Panc1 (cell line): ENCODE measurements around the gene NPR1. TPM values are rescaled to one million over a fixed set of nuclear protein-coding genes. Genes with fewer than 3 reads are reported as not detected.

Experiments
- ATAC-seq: fragments of 200-7000 bp; cut with Tn5 transposase; 2 replicates; pipeline ENCODE4 v1.9.1; 2020; ENCODE audit warnings: mild to moderate bottlenecking, moderate library complexity
- BruUV-seq: library from RNA; stranded (reverse); fragments of 400-500 nt; replicated peaks from 2 replicates; lab custom pipeline; 2021; lab: Mats Ljungman, UMichigan
- CTCF ChIA-PET: fragments of 300-600 bp; sonication (Branson Sonifier 250); formaldehyde crosslinking; loops from one replicate; lab custom pipeline; 2022; ENCODE audit warnings: antibody characterized with exemption; lab: Charles Lee
- POLR2A ChIA-PET: fragments of 300-600 bp; sonication (Branson Sonifier 250); formaldehyde crosslinking; loops from one replicate; lab custom pipeline; 2022; ENCODE audit warnings: antibody characterized with exemption; lab: Charles Lee
- DNase-seq: peaks from one replicate; pipeline ENCODE4 v3.0.0-alpha.2; 2010; ENCODE audit warnings: low read depth, low spot score
- H3K27ac ChIP-seq: 2 replicates; pipeline ENCODE4 v1.5.1; 2011; ENCODE audit warnings: mild to moderate bottlenecking, low read length, inconsistent platforms
- H3K27me3 ChIP-seq: fragments of 200-500 bp; sonication (Bioruptor generic); 2 replicates; pipeline ENCODE4 v1.6.0; 2014; ENCODE audit warnings: low read length, inconsistent platforms; ENCODE audit not compliant: control insufficient read depth, insufficient read depth
- H3K36me3 ChIP-seq: fragments of 200-500 bp; sonication (Bioruptor generic); 2 replicates; pipeline ENCODE4 v1.5.1; 2014; ENCODE audit warnings: inconsistent platforms, mild to moderate bottlenecking, low read length, moderate library complexity; ENCODE audit not compliant: control insufficient read depth, insufficient read depth
- H3K4me1 ChIP-seq: 2 replicates; pipeline ENCODE4 v1.5.1; 2011; ENCODE audit warnings: inconsistent platforms, mild to moderate bottlenecking, low read length, moderate library complexity; ENCODE audit not compliant: control insufficient read depth, insufficient read depth
- H3K4me3 ChIP-seq, 2 experiments: 2 replicates each; pipeline ENCODE4 v1.5.1; 2011 to 2012; ENCODE audit warnings: low read depth in 2 of 2, low read length in 2 of 2, mild to moderate bottlenecking in 2 of 2, inconsistent platforms in 1 of 2, moderate library complexity in 1 of 2
- H3K9me3 ChIP-seq: fragments of 200-500 bp; sonication (Bioruptor generic); 2 replicates; pipeline ENCODE4 v1.5.1; 2014; ENCODE audit warnings: low read depth, mild to moderate bottlenecking, inconsistent platforms, low read length, moderate library complexity; ENCODE audit not compliant: control insufficient read depth, insufficient read depth
- POLR2AphosphoS5 ChIP-seq: IDR thresholded peaks from 2 replicates; pipeline ENCODE4 v1.6.1; 2012; ENCODE audit warnings: mild to moderate bottlenecking, low read depth, low read length, moderate library complexity
- SIN3A ChIP-seq: IDR thresholded peaks from 2 replicates; pipeline ENCODE4 v1.6.1; 2012; ENCODE audit warnings: low read depth, mild to moderate bottlenecking, low read length, moderate library complexity, borderline replicate concordance; ENCODE audit not compliant: insufficient read depth
- TCF7L2 ChIP-seq: IDR thresholded peaks from 2 replicates; pipeline ENCODE4 v1.6.1; 2011; ENCODE audit warnings: mild to moderate bottlenecking, low read depth, low read length, inconsistent platforms
- in situ Hi-C: cut with HindIII; loops from 2 replicates; pipeline ENCODE4 v1.10.0; 2016; ENCODE audit warnings: low sequenced_read_pairs, low pct_unique_long_range_greater_than_20kb
- intact Hi-C: fragments of 100-400 bp; cut with micrococcal nuclease; formaldehyde crosslinking; loops from one replicate; pipeline ENCODE4 v1.10.0; 2022; ENCODE audit not compliant: unreplicated experiment
- total RNA-seq: library from RNA; stranded (reverse); gene quantifications from one replicate; pipeline ENCODE4 v1.2.1, GENCODE V29; 2021; ENCODE audit not compliant: unreplicated experiment
- TF ChIP-seq, protein P1 (sequence below): fragments of 450-650 bp; IDR thresholded peaks from 2 replicates; pipeline ENCODE4 v1.5.1; 2017; ENCODE audit warnings: mild to moderate bottlenecking
- TF ChIP-seq, protein P2 (sequence below), 2 experiments: IDR thresholded peaks; 2 replicates each; pipeline ENCODE4 v1.6.1; 2011 to 2012; ENCODE audit warnings: low read depth in 2 of 2, control low read depth in 1 of 2, low read length in 1 of 2, mild to moderate bottlenecking in 1 of 2, moderate library complexity in 1 of 2; ENCODE audit not compliant: insufficient read depth in 1 of 2

Gene NPR1
- total RNA-seq, 1 experiment from 2014 or later, result 0.36 TPM

GRCh38 chr1:153651771-153652170 lies 26.7 kb upstream of the NPR1 start:
- no peak for TF ChIP-seq TCF7L2
- TF ChIP-seq POLR2AphosphoS5, result no peak
- no peak for TF ChIP-seq SIN3A
- TF ChIP-seq, protein P1, sequence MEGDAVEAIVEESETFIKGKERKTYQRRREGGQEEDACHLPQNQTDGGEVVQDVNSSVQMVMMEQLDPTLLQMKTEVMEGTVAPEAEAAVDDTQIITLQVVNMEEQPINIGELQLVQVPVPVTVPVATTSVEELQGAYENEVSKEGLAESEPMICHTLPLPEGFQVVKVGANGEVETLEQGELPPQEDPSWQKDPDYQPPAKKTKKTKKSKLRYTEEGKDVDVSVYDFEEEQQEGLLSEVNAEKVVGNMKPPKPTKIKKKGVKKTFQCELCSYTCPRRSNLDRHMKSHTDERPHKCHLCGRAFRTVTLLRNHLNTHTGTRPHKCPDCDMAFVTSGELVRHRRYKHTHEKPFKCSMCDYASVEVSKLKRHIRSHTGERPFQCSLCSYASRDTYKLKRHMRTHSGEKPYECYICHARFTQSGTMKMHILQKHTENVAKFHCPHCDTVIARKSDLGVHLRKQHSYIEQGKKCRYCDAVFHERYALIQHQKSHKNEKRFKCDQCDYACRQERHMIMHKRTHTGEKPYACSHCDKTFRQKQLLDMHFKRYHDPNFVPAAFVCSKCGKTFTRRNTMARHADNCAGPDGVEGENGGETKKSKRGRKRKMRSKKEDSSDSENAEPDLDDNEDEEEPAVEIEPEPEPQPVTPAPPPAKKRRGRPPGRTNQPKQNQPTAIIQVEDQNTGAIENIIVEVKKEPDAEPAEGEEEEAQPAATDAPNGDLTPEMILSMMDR, result no peak
- TF ChIP-seq, protein P2, sequence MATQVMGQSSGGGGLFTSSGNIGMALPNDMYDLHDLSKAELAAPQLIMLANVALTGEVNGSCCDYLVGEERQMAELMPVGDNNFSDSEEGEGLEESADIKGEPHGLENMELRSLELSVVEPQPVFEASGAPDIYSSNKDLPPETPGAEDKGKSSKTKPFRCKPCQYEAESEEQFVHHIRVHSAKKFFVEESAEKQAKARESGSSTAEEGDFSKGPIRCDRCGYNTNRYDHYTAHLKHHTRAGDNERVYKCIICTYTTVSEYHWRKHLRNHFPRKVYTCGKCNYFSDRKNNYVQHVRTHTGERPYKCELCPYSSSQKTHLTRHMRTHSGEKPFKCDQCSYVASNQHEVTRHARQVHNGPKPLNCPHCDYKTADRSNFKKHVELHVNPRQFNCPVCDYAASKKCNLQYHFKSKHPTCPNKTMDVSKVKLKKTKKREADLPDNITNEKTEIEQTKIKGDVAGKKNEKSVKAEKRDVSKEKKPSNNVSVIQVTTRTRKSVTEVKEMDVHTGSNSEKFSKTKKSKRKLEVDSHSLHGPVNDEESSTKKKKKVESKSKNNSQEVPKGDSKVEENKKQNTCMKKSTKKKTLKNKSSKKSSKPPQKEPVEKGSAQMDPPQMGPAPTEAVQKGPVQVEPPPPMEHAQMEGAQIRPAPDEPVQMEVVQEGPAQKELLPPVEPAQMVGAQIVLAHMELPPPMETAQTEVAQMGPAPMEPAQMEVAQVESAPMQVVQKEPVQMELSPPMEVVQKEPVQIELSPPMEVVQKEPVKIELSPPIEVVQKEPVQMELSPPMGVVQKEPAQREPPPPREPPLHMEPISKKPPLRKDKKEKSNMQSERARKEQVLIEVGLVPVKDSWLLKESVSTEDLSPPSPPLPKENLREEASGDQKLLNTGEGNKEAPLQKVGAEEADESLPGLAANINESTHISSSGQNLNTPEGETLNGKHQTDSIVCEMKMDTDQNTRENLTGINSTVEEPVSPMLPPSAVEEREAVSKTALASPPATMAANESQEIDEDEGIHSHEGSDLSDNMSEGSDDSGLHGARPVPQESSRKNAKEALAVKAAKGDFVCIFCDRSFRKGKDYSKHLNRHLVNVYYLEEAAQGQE (IDR thresholded peaks at IDR 0.05; ENCODE audit: insufficient read depth in 1 of 2, low read depth in 2 of 2, low read length in 1 of 2), result no peak
- H3K9me3 ChIP-seq, result no peaks in the 10 kb centered on the region
- intact Hi-C loops, result loop anchor here (10.0 kb wide), 1 partner anchor 77 kb away; no protein-coding TSS in a partner anchor
- H3K4me1 ChIP-seq, result no peaks in the 10 kb centered on the region
- ATAC-seq, result no peak
- no peak overlapping the region for H3K27ac ChIP-seq
- H3K27me3 ChIP-seq, result no peaks in the 10 kb centered on the region
- ChIA-PET POLR2A (interaction anchor here (0.6 kb wide), 1 partner anchor 1521 kb away, joined by 3 read pairs; no protein-coding TSS in a partner anchor), CTCF (no interaction called here)
- in situ Hi-C loops, result no loop called here
- H3K36me3 ChIP-seq, result no peaks in the 10 kb centered on the region
- no peak overlapping the region for H3K4me3 ChIP-seq
- no peak for DNase-seq
- BruUV-seq, result no TSS peak

GRCh38 chr1:153652805-153653500 lies 25.5 kb upstream of the NPR1 start:
- Histone ChIP-seq H3K4me1 (no peaks in the 10 kb centered on the region), H3K9me3 (no peaks in the 10 kb centered on the region), H3K27ac (no peak overlapping the region), H3K36me3 (no peaks in the 10 kb centered on the region), H3K27me3 (no peaks in the 10 kb centered on the region), H3K4me3 (no peak overlapping the region)
- ChIA-PET CTCF (no interaction called here), POLR2A (interaction anchor here (0.5 to 1.1 kb wide), 2 partner anchors 14 to 19 kb away, joined by 3 read pairs; no protein-coding TSS in a partner anchor)
- BruUV-seq, result no TSS peak
- in situ Hi-C loops (no loop called here), intact Hi-C loops (loop anchor here (10.0 kb wide), 1 partner anchor 78 kb away; no protein-coding TSS in a partner anchor)
- no peak for TF ChIP-seq SIN3A
- TF ChIP-seq TCF7L2, result no peak
- TF ChIP-seq, protein P1, result no peak
- no peak for TF ChIP-seq POLR2AphosphoS5
- TF ChIP-seq, protein P2 (IDR thresholded peaks at IDR 0.05; ENCODE audit: insufficient read depth in 1 of 2, low read depth in 2 of 2, low read length in 1 of 2), result no peak
- DNase-seq, result no peak
- ATAC-seq, result no peak
